HG03159 (cell line): ENCODE measurements around the gene CCDC40.

Experiments
- ATAC-seq: cut with Tn5 transposase; IDR thresholded peaks from one replicate; pipeline ENCODE4 v1.9.1; 2021; ENCODE audit warnings: mild to moderate bottlenecking, moderate library complexity; ENCODE audit not compliant: unreplicated experiment

Gene CCDC40

DNA sequence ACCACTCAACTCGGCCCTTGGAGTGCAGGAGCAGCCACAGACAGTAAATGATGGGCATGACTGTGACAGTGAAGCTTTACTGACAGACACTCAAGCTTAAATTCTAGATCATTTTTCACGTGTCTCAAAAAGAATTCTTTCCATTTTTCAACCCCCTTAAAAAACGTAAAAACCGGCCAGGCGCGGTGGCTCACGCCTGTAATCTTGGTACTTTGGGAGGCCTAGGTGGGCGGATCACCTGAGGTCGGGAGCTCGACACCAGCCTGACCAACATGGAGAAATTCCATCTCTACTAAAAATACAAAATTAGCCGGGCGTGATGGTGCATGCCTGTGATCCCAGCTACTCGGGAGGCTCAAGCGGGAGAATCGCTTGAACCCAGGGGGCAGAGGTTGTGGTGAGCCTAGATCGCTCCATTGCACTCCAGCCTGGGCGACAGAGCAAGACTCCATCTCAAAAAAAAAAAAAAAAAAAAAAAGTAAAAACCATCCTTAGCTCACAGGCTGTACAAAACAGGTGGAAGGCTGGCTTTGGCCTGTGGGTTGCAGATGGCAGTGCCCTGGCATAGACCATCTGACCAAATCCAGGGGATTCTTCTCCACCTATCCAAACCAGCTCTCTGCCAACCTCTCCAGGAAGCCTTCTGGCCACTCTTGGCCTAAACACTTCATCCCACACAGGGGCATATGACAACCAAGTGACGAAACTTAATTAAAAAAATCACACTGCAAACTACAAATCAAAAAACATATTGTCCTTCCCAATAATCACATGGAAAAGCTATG, 19.0 kb upstream of the CCDC40 start:
- no peak for ATAC-seq

DNA sequence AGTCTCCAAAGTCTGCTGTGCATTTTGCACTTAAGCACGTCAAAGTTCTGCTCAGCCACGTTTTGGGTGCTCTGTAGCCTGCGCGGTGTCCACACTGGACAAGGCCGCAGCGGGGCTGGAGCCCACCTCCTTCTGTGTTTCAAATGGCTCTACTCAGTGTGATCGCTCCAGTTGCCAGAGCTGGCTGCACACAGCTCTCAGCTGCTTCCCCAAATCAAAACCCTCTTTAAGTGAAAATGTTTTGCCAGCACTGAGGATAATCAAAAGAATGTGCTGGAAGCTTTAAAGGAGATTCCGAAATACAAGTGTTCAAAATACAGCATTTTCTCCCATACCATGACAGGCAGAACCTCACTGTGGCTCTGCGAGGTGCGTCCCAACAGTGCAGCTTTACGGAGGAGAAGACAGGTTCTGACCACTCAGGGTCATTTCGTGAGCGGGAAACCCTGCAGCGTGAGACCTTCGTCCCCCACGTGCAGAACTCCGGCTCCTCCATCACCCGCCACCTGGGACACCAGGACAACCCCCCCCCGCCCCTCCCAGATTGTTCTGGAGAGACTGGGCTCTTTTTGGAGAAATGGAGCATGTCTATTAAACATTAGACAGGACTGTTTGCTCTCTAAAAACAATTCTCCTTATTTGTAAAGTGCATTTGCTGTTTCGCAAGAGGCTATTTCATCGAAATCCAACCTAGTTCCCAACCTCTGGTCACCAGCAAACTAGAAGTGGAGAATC, 17.4 kb upstream of the CCDC40 start:
- ATAC-seq: no peak

DNA sequence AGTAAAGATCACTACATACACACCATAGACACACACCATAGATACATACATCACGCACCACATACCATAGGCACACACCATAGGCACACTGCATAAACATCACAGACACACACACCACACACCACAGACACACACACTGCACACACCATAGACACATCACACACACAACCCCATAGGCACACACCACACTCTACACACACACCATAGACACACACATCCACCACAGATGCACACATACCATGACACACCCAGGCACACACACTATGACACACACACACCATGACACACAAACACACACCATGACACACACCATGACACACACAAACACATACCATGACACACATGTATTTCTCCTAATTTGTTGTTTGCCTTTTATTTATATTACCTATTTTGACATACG, 14.8 kb upstream of the CCDC40 start:
- no peak for ATAC-seq

GRCh38 chr17:80023481-80024205, 12.8 kb upstream of the CCDC40 start:
- no peak for ATAC-seq

GRCh38 chr17:80024206-80024972, 12.1 kb upstream of the CCDC40 start:
- ATAC-seq: no peak

DNA sequence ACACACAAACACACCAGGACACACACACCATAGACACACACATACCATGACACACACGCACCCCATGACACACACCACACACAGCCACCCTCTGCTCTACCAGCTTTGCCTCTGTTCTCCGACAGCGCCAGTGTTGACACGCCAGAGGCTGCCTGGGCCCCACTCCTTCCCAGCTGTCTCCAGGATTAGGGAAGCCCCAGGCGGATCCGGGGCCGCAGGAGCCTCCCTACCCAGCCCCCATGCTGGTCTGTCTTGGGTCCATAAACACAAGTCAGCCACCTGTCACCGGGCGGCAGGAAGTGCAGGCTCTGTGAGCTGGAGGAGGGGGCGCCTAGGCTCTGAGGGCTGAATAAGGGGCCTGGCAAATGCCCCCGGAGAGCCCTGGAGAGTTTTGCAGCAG, 11.3 kb upstream of the CCDC40 start:
- ATAC-seq: no peak

DNA sequence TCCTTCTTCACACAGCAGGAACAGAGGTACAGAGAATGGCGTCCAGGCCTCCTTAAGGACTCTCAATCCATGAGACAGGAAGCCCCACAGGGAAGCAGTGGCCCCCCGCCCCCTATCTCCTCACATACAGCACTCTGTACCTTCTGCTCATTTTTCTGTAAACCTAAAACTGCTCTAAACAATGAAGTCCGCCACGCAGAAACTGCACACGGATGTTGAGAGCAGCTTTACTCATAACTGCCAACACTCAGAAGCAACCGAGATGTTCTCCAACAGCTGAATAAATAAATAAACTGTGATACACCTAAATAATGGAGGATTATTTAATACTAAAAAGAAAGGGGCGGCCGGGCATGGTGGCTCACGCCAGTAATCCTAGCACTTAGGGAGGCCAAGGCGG, 10.6 kb upstream of the CCDC40 start:
- ATAC-seq: no peak

DNA sequence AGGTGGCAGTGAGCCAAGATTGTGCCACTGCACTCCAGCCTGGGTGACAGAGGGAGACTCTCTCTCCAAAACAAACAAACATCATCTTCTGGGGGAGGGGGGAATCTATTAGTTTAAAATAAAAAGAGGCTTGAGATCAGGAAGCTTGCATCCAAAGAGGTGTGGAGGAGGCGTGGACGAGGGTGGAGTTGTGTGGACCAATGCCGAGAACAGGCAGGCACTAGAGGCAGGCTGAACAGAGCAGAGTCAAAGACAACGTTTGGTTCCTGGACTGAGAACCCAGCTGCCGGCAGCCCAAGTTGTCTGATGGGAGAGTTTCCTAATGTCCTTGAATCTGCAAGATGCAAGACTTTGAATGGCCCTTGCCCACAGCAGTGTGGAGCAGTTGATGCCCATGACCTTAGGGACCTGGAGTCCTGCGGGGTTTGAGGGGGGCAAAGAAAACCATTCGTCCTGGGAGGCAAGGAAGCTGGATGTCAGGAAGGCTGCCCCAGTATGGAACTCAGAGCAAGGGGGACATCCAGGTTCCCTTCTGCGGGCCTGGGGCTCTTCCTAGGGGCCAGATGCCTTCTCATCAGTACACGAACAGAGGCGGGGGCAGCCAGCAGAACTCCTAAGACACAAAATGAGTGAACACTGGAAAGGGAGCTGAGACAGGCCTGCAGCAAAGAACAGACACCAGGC, 9.9 kb upstream of the CCDC40 start:
- no peak for ATAC-seq

DNA sequence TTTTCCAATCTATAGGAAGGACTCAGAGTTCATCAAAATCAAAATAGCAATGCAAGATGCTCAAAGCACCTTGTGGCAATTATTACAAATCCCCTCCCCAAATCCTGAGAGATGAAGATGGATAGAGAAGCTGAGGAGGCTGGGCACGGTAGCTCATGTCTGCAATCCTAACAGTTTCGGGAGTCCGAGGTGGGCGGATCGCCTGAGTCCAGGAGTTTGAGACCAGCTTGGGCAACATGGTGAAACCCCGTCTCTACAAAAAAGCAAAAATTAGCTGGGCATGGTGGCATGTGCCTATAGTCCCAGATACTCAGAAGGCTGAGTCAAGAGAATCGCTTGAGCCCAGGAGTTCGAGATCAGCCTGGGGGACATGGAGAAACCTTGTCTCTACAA, 9.4 kb upstream of the CCDC40 start:
- ATAC-seq: no peak

- no peak for ATAC-seq
Measured at GRCh38 chr17:80028030-80028429, 8.4 kb upstream of the CCDC40 start.

GRCh38 chr17:80029258-80029974, 7.0 kb upstream of the CCDC40 start:
- ATAC-seq: no peak

GRCh38 chr17:80030730-80031410, 5.6 kb upstream of the CCDC40 start:
- no peak for ATAC-seq

DNA sequence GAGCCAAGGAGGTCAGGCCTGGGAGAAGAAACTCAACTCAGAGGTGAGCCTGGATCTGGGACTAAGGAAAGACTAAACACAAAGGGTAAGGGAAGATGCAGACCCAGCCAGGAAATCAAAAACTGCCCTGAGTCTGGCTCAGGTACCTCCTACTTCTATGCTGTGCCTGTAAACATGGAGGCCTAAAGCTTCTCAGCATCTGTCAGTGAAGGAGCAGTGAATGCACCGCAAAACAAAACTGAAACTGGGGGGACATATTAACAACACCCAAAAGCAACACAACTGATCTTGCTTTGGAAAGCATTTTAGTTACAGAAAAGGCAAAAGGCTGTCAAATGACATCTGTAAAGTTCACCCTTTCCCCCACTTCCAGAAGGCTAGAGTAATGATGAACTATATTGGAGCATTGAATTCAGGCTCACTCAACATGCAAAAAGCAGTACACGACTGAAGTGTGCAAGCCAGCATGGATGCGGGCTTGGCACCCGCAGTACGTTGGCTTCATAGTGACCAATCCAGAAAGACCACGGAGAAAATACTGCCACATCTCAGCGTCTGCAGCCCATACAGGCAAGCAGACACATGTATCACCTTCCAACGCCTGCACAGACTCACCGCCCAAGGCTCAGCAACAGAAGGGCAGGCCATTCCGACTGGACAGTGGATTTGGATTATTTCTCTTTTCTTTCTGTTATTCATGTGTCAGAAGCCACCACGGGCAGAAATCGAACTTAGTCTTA, 4.6 kb upstream of the CCDC40 start:
- ATAC-seq: no peak

DNA sequence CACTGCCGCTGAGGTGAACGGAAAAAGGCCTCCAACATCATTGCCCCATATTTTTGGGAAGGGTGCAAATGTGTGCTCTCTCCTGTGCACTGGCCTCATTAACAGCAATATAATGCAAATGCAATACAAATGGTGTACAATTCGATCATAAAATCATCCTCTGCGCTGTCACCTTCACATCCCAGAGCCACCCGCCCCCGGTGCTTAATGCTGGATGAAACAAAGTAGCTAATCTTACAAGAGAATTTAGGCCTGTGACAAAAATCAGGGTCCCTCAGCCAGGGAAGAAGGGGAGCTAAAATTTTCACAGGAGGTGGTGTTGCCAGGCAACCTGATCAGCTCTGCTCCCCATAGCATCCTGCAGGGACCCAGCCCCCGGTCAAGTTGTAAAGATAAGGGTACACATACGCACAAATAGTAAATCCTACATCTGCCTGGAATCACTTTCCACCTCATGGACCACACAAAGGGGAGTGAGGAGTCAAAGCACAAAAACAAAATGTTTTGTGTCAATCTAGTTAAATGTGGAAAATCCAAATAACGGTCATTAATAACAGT, 3.7 kb upstream of the CCDC40 start:
- ATAC-seq: no peak

DNA sequence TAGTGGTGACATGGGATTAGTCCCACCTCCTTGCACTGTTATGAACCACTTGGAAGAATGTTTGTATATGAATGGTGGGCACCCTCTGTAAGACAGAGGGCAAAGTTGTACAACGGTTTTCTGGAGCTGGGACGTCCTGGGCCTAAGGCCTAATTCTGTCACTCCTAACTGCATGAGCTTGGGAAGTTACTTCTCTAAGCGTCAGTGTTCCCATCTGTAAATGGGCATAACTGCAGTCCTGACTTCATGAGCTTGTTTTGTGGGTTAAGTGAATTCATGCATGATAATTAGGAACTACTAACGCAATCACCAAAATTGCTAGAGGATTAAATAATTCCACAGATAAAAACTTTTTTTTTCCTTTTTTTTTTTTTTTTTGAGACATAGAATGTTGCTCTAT, 2.6 kb upstream of the CCDC40 start:
- ATAC-seq: no peak

DNA sequence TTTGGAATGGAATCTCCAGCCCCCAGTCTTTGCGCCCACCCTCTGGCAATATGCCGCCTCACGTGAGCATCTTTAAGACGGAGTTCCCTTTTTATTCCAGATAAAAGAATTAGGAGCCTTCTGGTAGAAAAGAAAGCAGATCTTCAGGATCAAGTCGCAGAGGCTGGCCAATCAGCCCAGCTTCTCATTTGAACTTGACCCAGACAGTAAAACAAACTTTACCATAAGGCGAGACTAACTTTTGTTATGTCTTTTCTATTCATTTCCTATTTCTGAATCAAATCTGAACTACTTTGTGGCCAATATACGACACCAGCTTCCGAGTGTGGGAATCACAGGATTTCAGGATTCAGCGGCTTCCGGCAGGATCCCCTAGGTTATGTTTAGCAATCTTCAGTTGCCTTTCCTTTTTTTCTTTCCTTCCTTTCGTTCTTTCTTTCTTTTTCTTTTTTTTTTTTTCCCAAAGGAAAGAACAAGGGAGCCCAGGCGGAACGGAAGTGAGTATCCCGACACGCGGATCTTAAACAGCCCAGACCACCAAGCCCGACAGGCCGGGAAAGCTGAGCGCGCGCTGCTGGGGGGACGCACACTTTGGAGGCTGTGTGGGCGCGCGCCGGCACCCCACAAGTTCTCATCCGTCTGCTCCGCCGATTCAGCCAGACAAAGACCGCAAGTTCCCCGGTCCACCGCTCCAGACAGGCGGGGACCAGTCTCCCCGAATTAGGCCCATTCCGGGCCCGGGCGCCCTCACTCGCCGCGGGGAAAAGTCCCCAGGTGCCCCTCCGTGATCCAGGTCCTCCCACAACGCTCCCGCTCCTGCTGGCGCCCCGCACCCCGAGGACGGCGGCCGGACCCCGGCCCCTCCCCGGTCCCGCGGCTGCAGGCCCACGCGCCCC, 1.4 kb upstream of the CCDC40 start:
- peak; percentile 29 for ATAC-seq

GRCh38 chr17:80035687-80035936, 830 bp upstream of the CCDC40 start, which contains the start of gene TBC1D16:
TBC1D16 (minus strand) TSS chr17:80035872; CDS start chr17:80013547, 22,325 bp downstream.
- no peak for ATAC-seq
